NCI-H1694 (cell line): ENCODE results near the gene P2RX5.

ENCODE experiments used
- DNase-seq: peaks from one replicate; lab custom pipeline; 2025; lab: John Stamatoyannopoulos, UW

P2RX5 gene

GRCh38 chr17:3681057-3681456 lies 14.9 kb downstream of the P2RX5 start:
- DNase-seq = no peak

- DNase-seq = no peak
These were observed 16.3 kb downstream of the P2RX5 start for GRCh38 chr17:3679531-3680126.

- DNase-seq = no peak
These were observed 17.0 kb downstream of the P2RX5 start for GRCh38 chr17:3678821-3679530.

GRCh38 chr17:3678095-3678820 lies 17.7 kb downstream of the P2RX5 start:
- DNase-seq = no peak

GRCh38 chr17:3675886-3676285 lies 20.1 kb downstream of the P2RX5 start:
- no peak for DNase-seq

- no peak for DNase-seq
These were observed 23.4 kb downstream of the P2RX5 start for GRCh38 chr17:3672571-3672970.

- DNase-seq = no peak
These were observed 26.4 kb downstream of the P2RX5 start for GRCh38 chr17:3669548-3669947.

GRCh38 chr17:3669085-3669347 lies 26.9 kb downstream of the P2RX5 start:
- DNase-seq = no peak

GRCh38 chr17:3668279-3669084 lies 27.5 kb downstream of the P2RX5 start, which contains the start of the genes EMC6 and TAX1BP3:
Gene EMC6, plus strand, starts transcription at chr17:3668812. Its CDS starts 335 bp downstream, at chr17:3669147.
Gene TAX1BP3, minus strand, starts transcription at chr17:3668578. Its CDS starts 52 bp downstream, at chr17:3668526.
- peak; percentile 95 for DNase-seq

- peak; percentile 23 for DNase-seq
These were observed 28.3 kb downstream of the P2RX5 start for GRCh38 chr17:3667366-3668278.

GRCh38 chr17:3666516-3666915 lies 29.4 kb downstream of the P2RX5 start:
- no peak for DNase-seq

GRCh38 chr17:3665834-3666233 lies 30.1 kb downstream of the P2RX5 start:
- DNase-seq = no peak

- no peak for DNase-seq
These were observed 32.6 kb downstream of the P2RX5 start for GRCh38 chr17:3663102-3664011.

- no peak for DNase-seq
These were observed 35.6 kb downstream of the P2RX5 start for GRCh38 chr17:3660311-3660891.

GRCh38 chr17:3659541-3660111 lies 36.3 kb downstream of the P2RX5 start:
- no peak for DNase-seq

GRCh38 chr17:3658784-3659449 lies 37.0 kb downstream of the P2RX5 start:
- DNase-seq = no peak

- no peak for DNase-seq
These were observed 37.8 kb downstream of the P2RX5 start for GRCh38 chr17:3657874-3658783.

- no peak for DNase-seq
These were observed 38.4 kb downstream of the P2RX5 start for GRCh38 chr17:3657588-3657869.
